ENCODE results near the gene CD247. TPM values are rescaled to one million over a fixed set of nuclear protein-coding genes. Genes with fewer than 3 reads are reported as not detected.

CD247 gene
- total RNA-seq, 2 donors from 2014 or later: 1.1 to 2.0 TPM

- no peak for ATAC-seq
- no peak for DNase-seq
- intact Hi-C loops (cut with DNase I): no loop called here
Measured at GRCh38 chr1:167516404-167517388, 1.6 kb downstream of the CD247 start.

- DNase-seq (no peak), ATAC-seq (no peak)
- intact Hi-C loops (cut with DNase I): no loop called here
Measured at GRCh38 chr1:167515893-167516321, 2.4 kb downstream of the CD247 start.

GRCh38 chr1:167515461-167515860 is 2.9 kb downstream of the CD247 start:
- ATAC-seq (no peak), DNase-seq (no peak)
- intact Hi-C loops (cut with DNase I): no loop called here

GRCh38 chr1:167514288-167514687 is 4.0 kb downstream of the CD247 start:
- no peak for DNase-seq
- ATAC-seq: no peak
- intact Hi-C loops (cut with DNase I): no loop called here

GRCh38 chr1:167512046-167512654 is 6.2 kb downstream of the CD247 start:
- intact Hi-C loops (cut with DNase I): no loop called here
- DNase-seq (no peak), ATAC-seq (no peak)

GRCh38 chr1:167511374-167511986 is 6.8 kb downstream of the CD247 start:
- ATAC-seq: no peak
- intact Hi-C loops (cut with DNase I): no loop called here

GRCh38 chr1:167510881-167511280 is 7.4 kb downstream of the CD247 start:
- DNase-seq (no peak), ATAC-seq (no peak)
- intact Hi-C loops (cut with DNase I): no loop called here

More at GRCh38 chr1:167511374-167511986, 6.8 kb downstream of the CD247 start:
- DNase-seq: no peak

GRCh38 chr1:167510244-167510643 is 8.1 kb downstream of the CD247 start:
- DNase-seq (no peak), ATAC-seq (no peak)
- intact Hi-C loops (cut with DNase I): no loop called here

- no peak for ATAC-seq
- intact Hi-C loops (cut with DNase I): no loop called here
Measured at GRCh38 chr1:167509587-167509986, 8.7 kb downstream of the CD247 start.

GRCh38 chr1:167507719-167508118 is 10.6 kb downstream of the CD247 start:
- no peak for ATAC-seq
- no peak for DNase-seq
- intact Hi-C loops (cut with DNase I): no loop called here

More at GRCh38 chr1:167509587-167509986, 8.7 kb downstream of the CD247 start:
- DNase-seq: no peak

- DNase-seq (no peak), ATAC-seq (no peak)
- intact Hi-C loops (cut with DNase I): no loop called here
Measured at GRCh38 chr1:167504467-167504827, 13.9 kb downstream of the CD247 start.

GRCh38 chr1:167503626-167504466 is 14.5 kb downstream of the CD247 start:
- ATAC-seq (no peak), DNase-seq (no peak)
- intact Hi-C loops (cut with DNase I): no loop called here

GRCh38 chr1:167502719-167503462 is 15.4 kb downstream of the CD247 start:
- intact Hi-C loops (cut with DNase I): no loop called here
- no peak for ATAC-seq

GRCh38 chr1:167502192-167502551 is 16.2 kb downstream of the CD247 start:
- no peak for DNase-seq

More at GRCh38 chr1:167502719-167503462, 15.4 kb downstream of the CD247 start:
- DNase-seq: no peak

GRCh38 chr1:167501515-167502191 is 16.7 kb downstream of the CD247 start:
- ATAC-seq: no peak
- intact Hi-C loops (cut with DNase I): no loop called here
- DNase-seq: no peak

More at GRCh38 chr1:167502192-167502551, 16.2 kb downstream of the CD247 start:
- intact Hi-C loops (cut with DNase I): no loop called here
- no peak for ATAC-seq

- DNase-seq (no peak), ATAC-seq (no peak)
- intact Hi-C loops (cut with DNase I): no loop called here
Measured at GRCh38 chr1:167500283-167500860, 18.0 kb downstream of the CD247 start.

- intact Hi-C loops (cut with DNase I): no loop called here
- no peak for DNase-seq
- ATAC-seq: no peak
Measured at GRCh38 chr1:167499664-167500101, 18.6 kb downstream of the CD247 start.
